Activated CD4-positive, CD25-positive, alpha-beta regulatory T cell treated with anti-CD3 and anti-CD28 coated beads, Interleukin-2, amount 50 U/mL, for 24 hours (primary cell): ENCODE results near the gene RHOXF2.
"Not testable (repeated sequence)": the region's sequence is repeated elsewhere in the genome, so short reads cannot be mapped to it uniquely, and the experiment has no call there.

Experiments
- ATAC-seq, 2 donors: fragments of 150-1000 bp; cut with Tn5 transposase; one replicate each; pipeline ENCODE4 v1.10.0; 2021; ENCODE audit warnings: mild to moderate bottlenecking in 1 of 2, moderate library complexity in 1 of 2

The RHOXF2 gene

GRCh38 chrX:120158313-120158712 is at the start of gene RHOXF2:
Gene RHOXF2 (plus strand): TSS chrX:120158613. CDS start chrX:120158751, 138 bp downstream.
- not testable (repeated sequence) for ATAC-seq

- no peak for ATAC-seq
Observed at GRCh38 chrX:120109378-120109777, 49.0 kb upstream of the RHOXF2 start.

GRCh38 chrX:120111611-120112010 is 46.8 kb upstream of the RHOXF2 start:
- no peak for ATAC-seq

GRCh38 chrX:120115438-120115963 is 42.9 kb upstream of the RHOXF2 start, which contains the start of gene RHOXF1:
Gene RHOXF1 (minus strand): TSS chrX:120115913. CDS start chrX:120115862, 51 bp downstream.
- no peak for ATAC-seq

GRCh38 chrX:120120223-120120622 is 38.2 kb upstream of the RHOXF2 start:
- ATAC-seq = no peak

- ATAC-seq = no peak
Observed at GRCh38 chrX:120125444-120125843, 33.0 kb upstream of the RHOXF2 start.

GRCh38 chrX:120128306-120128846 is 30.0 kb upstream of the RHOXF2 start:
- not testable (repeated sequence) for ATAC-seq

GRCh38 chrX:120136128-120136527 is 22.3 kb upstream of the RHOXF2 start:
- ATAC-seq = no peak

GRCh38 chrX:120136840-120137239 is 21.6 kb upstream of the RHOXF2 start:
- no peak for ATAC-seq

GRCh38 chrX:120137439-120137838 is 21.0 kb upstream of the RHOXF2 start:
- no peak for ATAC-seq

GRCh38 chrX:120140293-120140981 is 18.0 kb upstream of the RHOXF2 start:
- ATAC-seq = no peak

GRCh38 chrX:120144178-120144844 is 14.1 kb upstream of the RHOXF2 start:
- no peak for ATAC-seq

- ATAC-seq = no peak
Observed at GRCh38 chrX:120145295-120145925, 13.0 kb upstream of the RHOXF2 start.

- ATAC-seq = not testable (repeated sequence)
Observed at GRCh38 chrX:120146323-120146722, 12.1 kb upstream of the RHOXF2 start.

GRCh38 chrX:120147537-120147936 is 10.9 kb upstream of the RHOXF2 start:
- ATAC-seq = no peak

- not testable (repeated sequence) for ATAC-seq
Observed at GRCh38 chrX:120150109-120150744, 8.2 kb upstream of the RHOXF2 start.

- not testable (repeated sequence) for ATAC-seq
Observed at GRCh38 chrX:120159086-120159485, 673 bp downstream of the RHOXF2 start.

- ATAC-seq = not testable (repeated sequence)
Observed at GRCh38 chrX:120193254-120193653, 34.8 kb downstream of the RHOXF2 start.

- not testable (repeated sequence) for ATAC-seq
Observed at GRCh38 chrX:120193720-120194119, 35.3 kb downstream of the RHOXF2 start.

- not testable (repeated sequence) for ATAC-seq
Observed at GRCh38 chrX:120195786-120196185, 37.4 kb downstream of the RHOXF2 start.

- ATAC-seq = not testable (repeated sequence)
Observed at GRCh38 chrX:120196626-120197283, 38.3 kb downstream of the RHOXF2 start.

- no peak for ATAC-seq
Observed at GRCh38 chrX:120200851-120201250, 42.4 kb downstream of the RHOXF2 start.
